Measurements from ENCODE around the gene TCIRG1.

GRCh38 chr11:68037411-68038225, 1.2 kb upstream of the TCIRG1 start:
- TF ChIP-seq TAF1 (IDR thresholded peaks at IDR 0.05; ENCODE audit: low read depth) = no peak
- no peak for TF ChIP-seq MAX (IDR thresholded peaks at IDR 0.05)
- TF ChIP-seq CREB1 (IDR thresholded peaks at IDR 0.05; ENCODE audit: low read depth) = no peak
- no peak for TF ChIP-seq YY1 (IDR thresholded peaks at IDR 0.05; ENCODE audit: low read depth)
- no peak for TF ChIP-seq RAD21 (IDR thresholded peaks at IDR 0.05; ENCODE audit: low read depth)
- TF ChIP-seq, protein P1, sequence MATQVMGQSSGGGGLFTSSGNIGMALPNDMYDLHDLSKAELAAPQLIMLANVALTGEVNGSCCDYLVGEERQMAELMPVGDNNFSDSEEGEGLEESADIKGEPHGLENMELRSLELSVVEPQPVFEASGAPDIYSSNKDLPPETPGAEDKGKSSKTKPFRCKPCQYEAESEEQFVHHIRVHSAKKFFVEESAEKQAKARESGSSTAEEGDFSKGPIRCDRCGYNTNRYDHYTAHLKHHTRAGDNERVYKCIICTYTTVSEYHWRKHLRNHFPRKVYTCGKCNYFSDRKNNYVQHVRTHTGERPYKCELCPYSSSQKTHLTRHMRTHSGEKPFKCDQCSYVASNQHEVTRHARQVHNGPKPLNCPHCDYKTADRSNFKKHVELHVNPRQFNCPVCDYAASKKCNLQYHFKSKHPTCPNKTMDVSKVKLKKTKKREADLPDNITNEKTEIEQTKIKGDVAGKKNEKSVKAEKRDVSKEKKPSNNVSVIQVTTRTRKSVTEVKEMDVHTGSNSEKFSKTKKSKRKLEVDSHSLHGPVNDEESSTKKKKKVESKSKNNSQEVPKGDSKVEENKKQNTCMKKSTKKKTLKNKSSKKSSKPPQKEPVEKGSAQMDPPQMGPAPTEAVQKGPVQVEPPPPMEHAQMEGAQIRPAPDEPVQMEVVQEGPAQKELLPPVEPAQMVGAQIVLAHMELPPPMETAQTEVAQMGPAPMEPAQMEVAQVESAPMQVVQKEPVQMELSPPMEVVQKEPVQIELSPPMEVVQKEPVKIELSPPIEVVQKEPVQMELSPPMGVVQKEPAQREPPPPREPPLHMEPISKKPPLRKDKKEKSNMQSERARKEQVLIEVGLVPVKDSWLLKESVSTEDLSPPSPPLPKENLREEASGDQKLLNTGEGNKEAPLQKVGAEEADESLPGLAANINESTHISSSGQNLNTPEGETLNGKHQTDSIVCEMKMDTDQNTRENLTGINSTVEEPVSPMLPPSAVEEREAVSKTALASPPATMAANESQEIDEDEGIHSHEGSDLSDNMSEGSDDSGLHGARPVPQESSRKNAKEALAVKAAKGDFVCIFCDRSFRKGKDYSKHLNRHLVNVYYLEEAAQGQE (IDR thresholded peaks at IDR 0.05; ENCODE audit: low read depth) = no peak
- TF ChIP-seq CEBPB (IDR thresholded peaks at IDR 0.05) = no peak
- TF ChIP-seq ZBTB7A (IDR thresholded peaks at IDR 0.05; ENCODE audit: low read depth) = no peak
- TF ChIP-seq FOXM1 (IDR thresholded peaks at IDR 0.05; ENCODE audit: borderline replicate concordance, low read depth) = no peak
- no peak for TF ChIP-seq EP300 (IDR thresholded peaks at IDR 0.05; ENCODE audit: borderline replicate concordance)
- TF ChIP-seq TCF12 (IDR thresholded peaks at IDR 0.05; ENCODE audit: low read depth) = no peak
- TF ChIP-seq EGR1 (IDR thresholded peaks at IDR 0.05) = no peak
- TF ChIP-seq TEAD4 (IDR thresholded peaks at IDR 0.05) = no peak
